C4-2B (cell line): Measurements from ENCODE around the gene OSM.

ENCODE experiments used
- ZFX ChIP-seq: fragments of 450-650 bp; IDR thresholded peaks from 2 replicates; pipeline ENCODE4 v1.6.1; 2017
- TF ChIP-seq, protein P1 (sequence below): fragments of 450-650 bp; conservative IDR thresholded peaks from 2 replicates; pipeline ENCODE4 v1.5.1; 2017; ENCODE audit warnings: mild to moderate bottlenecking

DNA sequence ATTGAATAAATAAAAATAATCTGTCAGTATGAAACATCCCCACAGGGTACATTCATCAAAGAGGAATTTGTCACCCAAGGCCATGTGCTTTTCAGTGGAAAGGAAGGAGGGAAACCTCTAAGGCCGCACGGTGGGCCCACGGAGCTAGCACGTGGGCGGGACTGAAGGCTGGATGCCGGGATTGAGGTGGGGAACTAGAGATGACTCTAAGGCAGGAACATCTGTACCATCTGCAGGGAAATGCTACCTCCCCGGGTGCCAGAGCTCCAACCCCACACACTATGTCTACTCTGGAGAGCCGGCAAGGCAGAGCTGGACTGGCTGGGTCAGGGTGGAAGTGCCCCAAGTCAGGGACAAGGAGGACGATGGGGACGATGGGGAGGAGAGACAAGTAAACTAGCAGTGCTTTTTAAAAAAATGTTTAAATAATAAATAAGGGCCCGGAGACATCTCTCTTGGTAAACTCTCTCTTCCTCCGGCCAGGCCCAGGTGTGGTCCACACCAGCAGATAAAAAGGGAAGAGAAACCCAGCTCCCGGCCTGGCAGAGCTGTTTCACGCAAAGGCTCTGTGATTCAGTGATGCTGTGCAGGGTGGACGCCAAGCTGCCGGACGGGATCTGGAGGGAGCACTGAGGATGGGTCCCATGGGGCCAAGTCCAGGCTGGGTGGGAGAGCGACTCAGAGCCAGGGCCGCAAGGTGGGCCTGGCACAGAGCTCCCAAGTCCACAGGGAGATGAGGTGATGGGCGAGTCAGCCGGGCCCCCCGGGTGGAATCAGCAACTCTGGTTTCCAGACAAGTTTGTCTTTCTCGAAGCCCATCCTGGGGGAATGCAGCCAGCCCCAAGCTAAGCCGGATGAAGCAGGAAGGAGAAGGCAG lies 25.9 kb downstream of the OSM start:
- TF ChIP-seq, protein P1, sequence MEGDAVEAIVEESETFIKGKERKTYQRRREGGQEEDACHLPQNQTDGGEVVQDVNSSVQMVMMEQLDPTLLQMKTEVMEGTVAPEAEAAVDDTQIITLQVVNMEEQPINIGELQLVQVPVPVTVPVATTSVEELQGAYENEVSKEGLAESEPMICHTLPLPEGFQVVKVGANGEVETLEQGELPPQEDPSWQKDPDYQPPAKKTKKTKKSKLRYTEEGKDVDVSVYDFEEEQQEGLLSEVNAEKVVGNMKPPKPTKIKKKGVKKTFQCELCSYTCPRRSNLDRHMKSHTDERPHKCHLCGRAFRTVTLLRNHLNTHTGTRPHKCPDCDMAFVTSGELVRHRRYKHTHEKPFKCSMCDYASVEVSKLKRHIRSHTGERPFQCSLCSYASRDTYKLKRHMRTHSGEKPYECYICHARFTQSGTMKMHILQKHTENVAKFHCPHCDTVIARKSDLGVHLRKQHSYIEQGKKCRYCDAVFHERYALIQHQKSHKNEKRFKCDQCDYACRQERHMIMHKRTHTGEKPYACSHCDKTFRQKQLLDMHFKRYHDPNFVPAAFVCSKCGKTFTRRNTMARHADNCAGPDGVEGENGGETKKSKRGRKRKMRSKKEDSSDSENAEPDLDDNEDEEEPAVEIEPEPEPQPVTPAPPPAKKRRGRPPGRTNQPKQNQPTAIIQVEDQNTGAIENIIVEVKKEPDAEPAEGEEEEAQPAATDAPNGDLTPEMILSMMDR: no peak
- no peak for TF ChIP-seq ZFX
